Fibroblast of skin of left biceps (primary cell): ENCODE measurements around the gene NEUROD6.

ENCODE experiments used
- DNase-seq, 2 experiments: peaks; one replicate each; pipeline ENCODE4 v3.0.0-alpha.2; 2013; ENCODE audit warnings: low read depth in 2 of 2

Gene NEUROD6

GRCh38 chr7:31340603-31341002 is at the start of gene NEUROD6:
Gene NEUROD6, minus strand, starts transcription at chr7:31340726. Its CDS starts 1,458 bp downstream, at chr7:31339268.
- DNase-seq, result no peak

GRCh38 chr7:31384466-31384865 is 43.9 kb upstream of the NEUROD6 start:
- no peak for DNase-seq

- no peak for DNase-seq
Observed at GRCh38 chr7:31382722-31383121, 42.2 kb upstream of the NEUROD6 start.

GRCh38 chr7:31373337-31374289 is 33.1 kb upstream of the NEUROD6 start:
- DNase-seq, result peak; percentile 4 to 10

GRCh38 chr7:31372231-31372959 is 31.9 kb upstream of the NEUROD6 start:
- no peak for DNase-seq

GRCh38 chr7:31371621-31372020 is 31.1 kb upstream of the NEUROD6 start:
- no peak for DNase-seq

GRCh38 chr7:31370609-31371008 is 30.1 kb upstream of the NEUROD6 start:
- DNase-seq, result no peak

GRCh38 chr7:31368620-31369019 is 28.1 kb upstream of the NEUROD6 start:
- no peak for DNase-seq

- DNase-seq, result no peak
Observed at GRCh38 chr7:31363496-31363895, 23.0 kb upstream of the NEUROD6 start.

GRCh38 chr7:31363051-31363450 is 22.5 kb upstream of the NEUROD6 start:
- no peak for DNase-seq

- no peak for DNase-seq
Observed at GRCh38 chr7:31362401-31362800, 21.9 kb upstream of the NEUROD6 start.

GRCh38 chr7:31358467-31358866 is 17.9 kb upstream of the NEUROD6 start:
- DNase-seq, result no peak

- no peak for DNase-seq
Observed at GRCh38 chr7:31345421-31345820, 4.9 kb upstream of the NEUROD6 start.

- no peak for DNase-seq
Observed at GRCh38 chr7:31343516-31344305, 3.2 kb upstream of the NEUROD6 start.

- DNase-seq, result no peak
Observed at GRCh38 chr7:31341141-31341540, 615 bp upstream of the NEUROD6 start.

GRCh38 chr7:31340051-31340450 is 475 bp downstream of the NEUROD6 start:
- DNase-seq, result no peak

- no peak for DNase-seq
Observed at GRCh38 chr7:31338706-31339105, 1.8 kb downstream of the NEUROD6 start.

GRCh38 chr7:31337002-31337565 is 3.4 kb downstream of the NEUROD6 start:
- DNase-seq, result no peak

- DNase-seq, result no peak
Observed at GRCh38 chr7:31336202-31337001, 4.1 kb downstream of the NEUROD6 start.

GRCh38 chr7:31335884-31336201 is 4.7 kb downstream of the NEUROD6 start:
- DNase-seq, result no peak
